GM23248 (cell line): Measurements from ENCODE around the gene GALNT1. TPM values are rescaled to one million over a fixed set of nuclear protein-coding genes. Genes with fewer than 3 reads are reported as not detected.

Experiments used
- DNase-seq: peaks from one replicate; pipeline ENCODE4 v3.0.0-alpha.2; 2015
- H2AFZ ChIP-seq: fragments of 200-600 bp; sonication (generic); 2 replicates; pipeline ENCODE4 v1.6.1; 2016; ENCODE audit warnings: antibody characterized with exemption
- H3F3A ChIP-seq: fragments of 200-600 bp; sonication (generic); 2 replicates; pipeline ENCODE4 v1.6.1; 2016; ENCODE audit warnings: mild to moderate bottlenecking, antibody characterized with exemption, mixed run types; ENCODE audit not compliant: insufficient read depth
- H3K27ac ChIP-seq: fragments of 200-600 bp; sonication (generic); 2 replicates; pipeline ENCODE4 v1.5.1; 2016; ENCODE audit warnings: mild to moderate bottlenecking
- H3K27me3 ChIP-seq: fragments of 200-600 bp; sonication (generic); replicated peaks from 2 replicates; pipeline ENCODE4 v1.6.1; 2016; ENCODE audit warnings: mild to moderate bottlenecking; ENCODE audit not compliant: insufficient read depth
- H3K36me3 ChIP-seq: fragments of 200-600 bp; sonication (generic); 2 replicates; pipeline ENCODE4 v1.6.1; 2016; ENCODE audit warnings: low read depth, mild to moderate bottlenecking
- H3K4me1 ChIP-seq: fragments of 200-600 bp; sonication (generic); 2 replicates; pipeline ENCODE4 v1.6.1; 2016; ENCODE audit warnings: mild to moderate bottlenecking; ENCODE audit not compliant: insufficient read depth
- H3K4me2 ChIP-seq: fragments of 200-600 bp; sonication (generic); one replicate; pipeline ENCODE4 v1.6.1; 2016; ENCODE audit warnings: mild to moderate bottlenecking; ENCODE audit not compliant: unreplicated experiment
- H3K4me3 ChIP-seq: fragments of 200-600 bp; sonication (generic); 2 replicates; pipeline ENCODE4 v1.5.1; 2016; ENCODE audit warnings: mild to moderate bottlenecking
- H3K79me2 ChIP-seq: fragments of 200-600 bp; sonication (generic); 2 replicates; pipeline ENCODE4 v1.6.1; 2016; ENCODE audit warnings: mild to moderate bottlenecking; ENCODE audit not compliant: insufficient read depth
- H3K9ac ChIP-seq: fragments of 200-600 bp; sonication (generic); 2 replicates; pipeline ENCODE4 v1.6.1; 2016; ENCODE audit warnings: mild to moderate bottlenecking
- H3K9me2 ChIP-seq: fragments of 200-600 bp; sonication (generic); 2 replicates; pipeline ENCODE4 v1.6.1; 2016; ENCODE audit warnings: mixed run types, mild to moderate bottlenecking, moderate library complexity; ENCODE audit not compliant: insufficient read depth
- H3K9me3 ChIP-seq: fragments of 200-600 bp; sonication (generic); one replicate; pipeline ENCODE4 v1.6.1; 2017; ENCODE audit warnings: low read depth
- H4K20me1 ChIP-seq: fragments of 200-600 bp; sonication (generic); 2 replicates; pipeline ENCODE4 v1.6.0; 2016; ENCODE audit not compliant: insufficient read depth
- EZH2 ChIP-seq: fragments of 200-600 bp; sonication (generic); IDR thresholded peaks from 2 replicates; pipeline ENCODE4 v1.6.1; 2018; ENCODE audit warnings: antibody characterized with exemption, mild to moderate bottlenecking; ENCODE audit not compliant: insufficient read depth, poor library complexity, severe bottlenecking
- EZH2phosphoT487 ChIP-seq: fragments of 200-600 bp; sonication (generic); IDR thresholded peaks from 2 replicates; pipeline ENCODE4 v1.6.1; 2018; ENCODE audit warnings: antibody characterized with exemption, moderate library complexity, mild to moderate bottlenecking, low read depth; ENCODE audit not compliant: insufficient read depth
- WGBS, 2 experiments: methylation state at CpG; one replicate each; pipeline ENCODE4 v1.1.6; 2015 to 2017; ENCODE audit warnings: low lambda C conversion rate in 2 of 2, low coverage in 1 of 2; ENCODE audit errors: missing lambda C conversion rate in 2 of 2; 5-methylcytosine and 5-hydroxymethylcytosine counted together
- in situ Hi-C: fragments of 300-500 bp; cut with MboI; formaldehyde crosslinking; loops from 2 replicates; pipeline ENCODE4 v1.15.0; 2020
- polyA plus RNA-seq: library from polyadenylated mRNA; unstranded; fragments of >200 nt; fragmentation: Nextera tagmentation; extraction: Ambion mirVana; gene quantifications from 2 replicates; pipeline ENCODE4 v1.2.1, GENCODE V29; 2016
- total RNA-seq: library from RNA; depleted of rRNA; stranded (reverse); fragments of >200 nt; shearing (Covaris generic); gene quantifications from 2 replicates; pipeline ENCODE4 v1.2.3, GENCODE V29; 2014

The GALNT1 gene
- total and polyA plus RNA-seq, 2 experiments from 2014 or later: 10.1 to 68.0 TPM

GRCh38 chr18:35732636-35733035 lies 151.1 kb downstream of the GALNT1 start:
- 9 to 11% methylated on average over 1 of the region's 1 CpG for WGBS, 2 experiments

GRCh38 chr18:35733408-35733807 lies 151.9 kb downstream of the GALNT1 start:
- Histone ChIP-seq H3K9me2 (no peaks in the 10 kb centered on the region), H3K9me3 (no peaks in the 10 kb centered on the region), H3K4me2 (no peak overlapping the region), H3F3A (peaks cover 20% of the 10 kb centered on the region), H3K4me1 (peaks cover 5% of the 10 kb centered on the region), H3K4me3 (no peak overlapping the region), H3K9ac (no peak overlapping the region), H3K27me3 (peaks cover 3% of the 10 kb centered on the region), H3K36me3 (no peaks in the 10 kb centered on the region), H3K79me2 (no peaks in the 10 kb centered on the region), H3K27ac (peak overlapping the region; percentile 38; the same call in 1 of the 2 replicates), H4K20me1 (no peaks in the 10 kb centered on the region), H2AFZ (no peak overlapping the region)
- TF ChIP-seq EZH2phosphoT487 (no peak), EZH2 (no peak)
- 65 to 68% methylated on average over 7 of the region's 7 CpGs for WGBS, 2 experiments
- no peak for DNase-seq
- in situ Hi-C loops: no loop called here

More at GRCh38 chr18:35732636-35733035, 151.1 kb downstream of the GALNT1 start:
- H3K4me1 ChIP-seq: peaks cover 5% of the 10 kb centered on the region
- in situ Hi-C loops: no loop called here
- TF ChIP-seq EZH2 (no peak), EZH2phosphoT487 (no peak)
- peak; percentile 81 for DNase-seq
- H3F3A ChIP-seq: peaks cover 20% of the 10 kb centered on the region
- peak overlapping the region; percentile 11; the same call in 1 of the 2 replicates for H3K9ac ChIP-seq
- H3K9me2 ChIP-seq: no peaks in the 10 kb centered on the region
- H3K9me3 ChIP-seq: no peaks in the 10 kb centered on the region
- no peak overlapping the region for H3K4me3 ChIP-seq
- no peaks in the 10 kb centered on the region; the same call in none of the 2 replicates for H3K27me3 ChIP-seq
- H3K79me2 ChIP-seq: no peaks in the 10 kb centered on the region
- H3K36me3 ChIP-seq: no peaks in the 10 kb centered on the region
- peak overlapping the region; percentile 38 for H3K27ac ChIP-seq
- no peak overlapping the region for H3K4me2 ChIP-seq
- no peaks in the 10 kb centered on the region for H4K20me1 ChIP-seq
- H2AFZ ChIP-seq: no peak overlapping the region

GRCh38 chr18:35736696-35737095 lies 155.2 kb downstream of the GALNT1 start:
- peak; percentile 11 for DNase-seq
- no peaks in the 10 kb centered on the region for H3K9me2 ChIP-seq
- 1 to 5% methylated on average over 3 of the region's 3 CpGs for WGBS, 2 experiments
- H3K9ac ChIP-seq: no peak overlapping the region
- H2AFZ ChIP-seq: no peak overlapping the region
- no peak for TF ChIP-seq EZH2phosphoT487
- TF ChIP-seq EZH2: no peak
- H3K9me3 ChIP-seq: no peaks in the 10 kb centered on the region
- peaks cover 16% of the 10 kb centered on the region for H3F3A ChIP-seq
- H3K27ac ChIP-seq: no peak overlapping the region
- H3K27me3 ChIP-seq: peaks cover 8% of the 10 kb centered on the region
- H3K4me3 ChIP-seq: no peak overlapping the region
- no peaks in the 10 kb centered on the region for H3K36me3 ChIP-seq
- H4K20me1 ChIP-seq: no peaks in the 10 kb centered on the region
- H3K4me1 ChIP-seq: peaks cover 5% of the 10 kb centered on the region
- H3K4me2 ChIP-seq: no peak overlapping the region
- in situ Hi-C loops: no loop called here
- H3K79me2 ChIP-seq: no peaks in the 10 kb centered on the region

GRCh38 chr18:35739778-35740177 lies 158.2 kb downstream of the GALNT1 start:
- H4K20me1 ChIP-seq: no peaks in the 10 kb centered on the region
- H3K79me2 ChIP-seq: no peaks in the 10 kb centered on the region
- H3K4me2 ChIP-seq: no peak overlapping the region
- H3K9me2 ChIP-seq: no peaks in the 10 kb centered on the region
- H3K9me3 ChIP-seq: no peaks in the 10 kb centered on the region
- no peak for TF ChIP-seq EZH2
- no peak for TF ChIP-seq EZH2phosphoT487
- H3K4me3 ChIP-seq: no peak overlapping the region
- H3K4me1 ChIP-seq: no peaks in the 10 kb centered on the region
- H3K9ac ChIP-seq: no peak overlapping the region
- no peaks in the 10 kb centered on the region for H3F3A ChIP-seq
- no peak overlapping the region for H2AFZ ChIP-seq
- H3K36me3 ChIP-seq: no peaks in the 10 kb centered on the region
- DNase-seq: no peak
- in situ Hi-C loops: no loop called here
- H3K27me3 ChIP-seq: peaks cover 8% of the 10 kb centered on the region
- no peak overlapping the region for H3K27ac ChIP-seq

GRCh38 chr18:35740656-35741055 lies 159.1 kb downstream of the GALNT1 start:
- Histone ChIP-seq H3K9me3 (no peaks in the 10 kb centered on the region), H3K4me3 (no peak overlapping the region), H3K27me3 (peaks cover 8% of the 10 kb centered on the region), H3K79me2 (no peaks in the 10 kb centered on the region), H2AFZ (no peak overlapping the region), H3K9me2 (no peaks in the 10 kb centered on the region), H3F3A (no peaks in the 10 kb centered on the region), H4K20me1 (no peaks in the 10 kb centered on the region), H3K36me3 (no peaks in the 10 kb centered on the region), H3K4me1 (no peaks in the 10 kb centered on the region), H3K27ac (no peak overlapping the region), H3K4me2 (no peak overlapping the region), H3K9ac (no peak overlapping the region)
- in situ Hi-C loops: no loop called here
- DNase-seq: no peak
- 81 to 88% methylated on average over 2 of the region's 2 CpGs for WGBS, 2 experiments
- TF ChIP-seq EZH2phosphoT487: no peak
- TF ChIP-seq EZH2: no peak
